Stimulated activated CD4-positive, alpha-beta T cell treated with anti-CD3 and anti-CD28 coated beads, Interleukin-1b, Interleukin-23, amount 100 ng/mL, for 48 hours (primary cell): Measurements from ENCODE around the gene ZNF385C.
"Not testable (repeated sequence)": the region's sequence is repeated elsewhere in the genome, so short reads cannot be mapped to it uniquely, and the experiment has no call there.

Experiments
- DNase-seq: peaks from one replicate; pipeline ENCODE4 v3.0.0-alpha.2; 2020

ZNF385C gene

GRCh38 chr17:42045719-42046118 lies 52.6 kb downstream of the ZNF385C start:
- DNase-seq: no peak

GRCh38 chr17:42042598-42043319 lies 55.5 kb downstream of the ZNF385C start:
- DNase-seq: no peak

GRCh38 chr17:42041619-42042018 lies 56.7 kb downstream of the ZNF385C start:
- no peak for DNase-seq

- no peak for DNase-seq
These were observed 57.5 kb downstream of the ZNF385C start for GRCh38 chr17:42040818-42041217.

- DNase-seq: no peak
These were observed 58.2 kb downstream of the ZNF385C start for GRCh38 chr17:42039794-42040763.

- DNase-seq: no peak
These were observed 59.9 kb downstream of the ZNF385C start for GRCh38 chr17:42038221-42038973.

GRCh38 chr17:42034059-42034458 lies 64.2 kb downstream of the ZNF385C start:
- DNase-seq: no peak

GRCh38 chr17:42031584-42031983 lies 66.7 kb downstream of the ZNF385C start:
- DNase-seq: no peak

- no peak for DNase-seq
These were observed 69.5 kb downstream of the ZNF385C start for GRCh38 chr17:42028791-42029127.

GRCh38 chr17:42027961-42028790 lies 70.1 kb downstream of the ZNF385C start:
- no peak for DNase-seq

GRCh38 chr17:42027590-42027889 lies 70.7 kb downstream of the ZNF385C start:
- DNase-seq: no peak

GRCh38 chr17:42026857-42027589 lies 71.2 kb downstream of the ZNF385C start:
- no peak for DNase-seq

GRCh38 chr17:42025936-42026335 lies 72.3 kb downstream of the ZNF385C start:
- no peak for DNase-seq

GRCh38 chr17:42025191-42025579 lies 73.1 kb downstream of the ZNF385C start:
- DNase-seq: no peak

- DNase-seq: no peak
These were observed 74.5 kb downstream of the ZNF385C start for GRCh38 chr17:42023524-42024349.

GRCh38 chr17:42020845-42021244 lies 77.4 kb downstream of the ZNF385C start:
- not testable (repeated sequence) for DNase-seq

- DNase-seq: peak; percentile 95
These were observed 78.5 kb downstream of the ZNF385C start, which contains the start of gene NKIRAS2 for GRCh38 chr17:42019509-42020404. NKIRAS2 (plus strand) TSS chr17:42020090; CDS start chr17:42021578, 1,488 bp downstream.

- no peak for DNase-seq
These were observed 79.3 kb downstream of the ZNF385C start for GRCh38 chr17:42018988-42019387.

GRCh38 chr17:42018339-42018738 lies 79.9 kb downstream of the ZNF385C start:
- DNase-seq: no peak

- DNase-seq: peak; percentile 41
These were observed 80.4 kb downstream of the ZNF385C start for GRCh38 chr17:42017866-42018200.
